Measurements from ENCODE around the gene TTC33.
"Not testable (repeated sequence)": the region's sequence is repeated elsewhere in the genome, so short reads cannot be mapped to it uniquely, and the experiment has no call there.

Gene TTC33

DNA sequence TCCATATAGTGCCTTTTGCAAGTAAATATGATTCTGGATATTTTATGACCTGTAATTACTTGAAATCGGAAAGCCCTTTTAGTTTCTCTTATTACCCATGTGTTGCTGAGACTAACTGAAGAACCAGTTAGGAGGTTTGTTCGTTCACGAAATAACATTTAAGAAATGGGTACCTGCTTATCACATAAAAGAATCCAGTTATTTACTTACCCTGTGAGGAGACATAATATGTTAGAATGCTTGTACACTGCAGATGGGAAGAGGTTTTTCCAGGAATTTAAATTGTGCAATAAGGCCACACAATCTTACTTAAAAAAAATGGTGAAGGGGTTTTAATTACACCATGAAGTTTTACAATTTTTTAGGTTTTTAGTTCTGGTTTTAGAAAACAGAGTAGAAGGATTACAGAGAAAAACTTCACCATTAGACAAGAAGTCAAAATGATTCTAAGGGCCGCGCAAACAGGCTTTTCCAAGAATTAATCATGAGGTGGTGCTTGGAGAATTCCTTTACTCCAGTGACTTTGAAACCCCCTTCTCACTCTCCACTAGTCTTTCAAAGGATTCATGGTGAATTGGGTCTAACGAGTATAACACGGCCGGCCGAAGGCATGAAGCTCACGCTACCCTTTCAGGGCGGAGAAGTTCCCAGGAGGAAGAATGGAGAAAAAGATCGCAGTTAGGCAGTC is 77.2 kb downstream of the TTC33 start:
- DNase-seq, result no peak

DNA sequence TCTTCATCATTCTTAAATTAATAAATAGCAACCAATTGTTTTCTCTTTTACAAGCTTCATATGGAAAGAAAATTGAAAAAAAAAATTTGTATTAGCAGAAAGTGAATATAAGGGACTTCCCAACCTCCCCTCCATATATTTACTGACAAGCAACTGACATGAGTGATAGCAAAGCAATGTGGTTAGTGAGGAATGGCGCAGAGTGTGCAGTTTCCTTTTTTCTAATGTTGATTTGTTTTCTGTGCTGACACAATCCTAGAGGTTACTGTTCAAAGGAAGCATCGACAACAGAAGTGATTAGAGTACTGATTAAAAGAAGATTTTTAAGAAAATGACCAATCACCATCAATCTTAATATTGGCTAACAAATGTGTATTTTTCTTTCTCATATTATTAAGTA is 77.7 kb downstream of the TTC33 start:
- DNase-seq, result no peak

DNA sequence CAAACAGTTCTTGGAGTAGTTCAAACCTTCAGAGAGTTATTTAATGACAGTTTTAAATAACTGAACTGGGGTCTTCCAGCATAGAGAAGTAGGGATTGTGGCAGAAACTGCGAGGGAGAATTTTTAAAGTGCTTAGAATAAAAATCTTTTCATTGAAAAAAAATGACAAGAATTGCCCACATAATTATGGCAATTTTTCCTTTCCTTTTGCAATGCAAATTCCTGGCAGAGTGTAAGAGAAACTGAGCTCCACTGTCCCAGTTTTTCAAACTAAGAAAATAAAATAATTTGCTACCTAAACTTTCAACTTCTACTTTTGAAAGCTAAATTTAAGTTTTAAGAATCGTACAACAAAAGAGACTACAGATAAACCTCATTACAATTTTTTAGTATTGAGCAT is 78.3 kb downstream of the TTC33 start:
- no peak for DNase-seq

GRCh38 chr5:40676613-40677343 is 79.0 kb downstream of the TTC33 start:
- DNase-seq, result no peak

DNA sequence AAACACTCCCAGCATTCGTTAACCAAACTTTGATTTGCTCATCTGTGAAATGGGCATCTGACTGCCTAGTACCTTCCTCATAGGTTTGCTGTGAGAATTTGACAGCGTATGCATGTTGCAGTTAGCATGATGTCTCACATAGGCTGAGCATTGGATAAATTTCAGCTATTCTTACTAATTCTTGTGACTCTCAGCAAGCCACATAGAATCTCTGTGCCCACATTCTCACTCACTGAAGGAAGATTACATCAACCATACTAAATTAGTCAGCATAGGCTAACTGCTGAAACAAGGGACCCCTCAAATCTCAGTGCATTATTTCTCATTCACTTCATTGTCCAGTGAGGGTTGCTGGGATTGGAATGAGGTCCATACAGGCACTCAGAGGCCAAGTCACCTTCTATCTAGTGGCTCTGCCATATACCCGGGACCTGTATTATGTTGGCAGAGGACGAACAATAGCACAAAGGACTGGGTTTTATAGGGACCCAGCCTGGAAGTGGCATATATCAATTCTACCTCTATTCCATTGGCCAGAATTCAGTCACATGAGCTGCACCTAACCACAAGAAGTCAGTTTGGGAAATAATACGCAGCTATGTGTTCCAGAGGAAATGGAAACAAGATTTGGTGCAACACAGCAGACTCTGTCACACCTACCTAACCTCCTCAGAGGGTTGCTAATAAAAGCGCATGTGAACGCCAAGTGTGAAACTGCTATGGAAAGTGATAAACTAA is 80.2 kb downstream of the TTC33 start:
- no peak for DNase-seq

GRCh38 chr5:40674661-40675235 is 81.0 kb downstream of the TTC33 start:
- no peak for DNase-seq

- no peak for DNase-seq
Observed at GRCh38 chr5:40672425-40672824, 83.3 kb downstream of the TTC33 start.

DNA sequence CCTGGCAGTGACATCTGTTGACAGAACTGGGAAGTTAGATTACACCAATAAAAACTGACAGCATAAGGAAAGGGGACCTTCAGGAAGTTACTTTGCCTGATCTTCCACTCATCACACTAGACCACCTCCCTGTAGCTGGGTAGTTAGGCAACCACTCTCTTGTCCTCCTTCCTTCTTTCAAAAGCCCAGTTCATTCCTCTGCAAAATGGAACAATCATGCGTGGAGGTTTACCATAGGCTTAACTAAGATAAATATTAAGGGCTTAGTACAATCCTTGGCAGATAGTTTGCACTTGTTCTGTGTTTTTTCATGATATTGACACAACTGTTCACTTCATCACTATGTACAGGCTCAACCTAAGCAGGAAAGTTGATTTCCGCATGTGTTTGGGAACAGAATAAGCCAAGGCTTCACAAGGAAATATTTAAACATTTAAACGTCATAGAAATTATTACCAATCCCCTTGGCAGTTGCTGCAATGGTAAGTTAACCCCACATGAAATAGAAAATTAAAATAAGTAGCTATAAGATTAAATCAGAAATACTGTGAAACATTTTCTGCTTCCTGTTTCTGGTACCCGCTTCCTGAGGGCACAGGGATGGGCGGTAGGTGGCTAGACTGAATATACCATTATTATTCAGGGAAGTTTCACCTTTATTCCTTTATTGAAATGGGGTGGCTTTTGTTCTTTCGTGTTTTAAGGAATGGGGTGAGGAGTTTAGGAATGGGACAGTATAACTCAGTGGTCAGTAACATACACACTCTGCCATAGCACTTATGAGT is 86.0 kb downstream of the TTC33 start:
- DNase-seq, result no peak

GRCh38 chr5:40667161-40667663 is 88.5 kb downstream of the TTC33 start:
- DNase-seq, result no peak

GRCh38 chr5:40666657-40667056 is 89.1 kb downstream of the TTC33 start:
- DNase-seq, result no peak

GRCh38 chr5:40665635-40666298 is 90.0 kb downstream of the TTC33 start:
- no peak for DNase-seq

DNA sequence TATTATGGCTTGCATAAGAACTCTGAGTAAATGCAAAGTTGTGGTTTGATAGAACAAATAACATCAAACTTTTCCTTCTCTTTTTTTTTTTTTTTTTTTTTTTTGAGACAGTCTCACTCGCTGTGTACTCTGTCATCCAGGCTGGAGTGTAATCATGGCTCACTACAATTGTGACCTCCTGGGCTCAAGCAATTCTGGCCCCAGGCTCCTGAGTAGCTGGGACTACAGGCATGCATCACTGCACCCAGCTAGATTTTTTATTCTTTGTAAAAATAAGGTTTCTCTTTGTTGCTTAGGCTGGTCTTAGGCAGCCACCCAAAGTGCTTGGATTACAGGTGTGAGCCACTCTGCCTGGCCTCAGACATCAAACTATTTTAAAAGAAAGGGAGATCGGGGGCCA is 95.0 kb downstream of the TTC33 start:
- DNase-seq, result no peak

GRCh38 chr5:40656766-40657165 is 99.0 kb downstream of the TTC33 start:
- no peak for DNase-seq

GRCh38 chr5:40656091-40656490 is 99.7 kb downstream of the TTC33 start:
- not testable (repeated sequence) for DNase-seq

- DNase-seq, result no peak
Observed at GRCh38 chr5:40655138-40655537, 100.6 kb downstream of the TTC33 start.

DNA sequence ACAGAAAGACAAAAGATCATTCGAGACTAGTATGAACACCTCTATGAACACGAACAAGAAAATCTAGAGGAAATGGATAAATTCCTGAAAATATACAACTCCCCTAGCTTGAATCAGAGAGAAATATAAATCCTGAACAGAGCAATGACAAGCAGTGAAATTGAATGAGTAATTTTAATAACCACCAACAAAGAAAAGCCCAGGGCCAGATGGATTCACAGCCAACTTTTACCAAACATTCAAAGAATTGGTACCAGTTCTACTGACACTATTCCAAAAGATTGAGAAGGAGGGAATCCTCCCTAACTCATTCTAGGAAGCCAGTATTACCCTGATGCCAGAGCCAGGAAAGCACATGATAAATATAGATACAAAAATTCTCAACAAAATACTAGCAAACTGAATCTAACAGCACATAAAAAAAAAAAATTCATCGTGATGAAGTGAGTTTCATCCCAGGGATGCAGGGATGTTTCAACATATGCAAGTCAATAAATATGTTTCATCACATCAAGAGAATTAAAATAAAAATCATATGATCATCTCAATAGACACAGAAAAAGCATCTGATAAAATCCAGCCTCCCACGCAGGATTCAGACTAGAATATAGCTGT is 101.3 kb downstream of the TTC33 start:
- DNase-seq, result no peak

- DNase-seq, result no peak
Observed at GRCh38 chr5:40653221-40654022, 102.3 kb downstream of the TTC33 start.

DNA sequence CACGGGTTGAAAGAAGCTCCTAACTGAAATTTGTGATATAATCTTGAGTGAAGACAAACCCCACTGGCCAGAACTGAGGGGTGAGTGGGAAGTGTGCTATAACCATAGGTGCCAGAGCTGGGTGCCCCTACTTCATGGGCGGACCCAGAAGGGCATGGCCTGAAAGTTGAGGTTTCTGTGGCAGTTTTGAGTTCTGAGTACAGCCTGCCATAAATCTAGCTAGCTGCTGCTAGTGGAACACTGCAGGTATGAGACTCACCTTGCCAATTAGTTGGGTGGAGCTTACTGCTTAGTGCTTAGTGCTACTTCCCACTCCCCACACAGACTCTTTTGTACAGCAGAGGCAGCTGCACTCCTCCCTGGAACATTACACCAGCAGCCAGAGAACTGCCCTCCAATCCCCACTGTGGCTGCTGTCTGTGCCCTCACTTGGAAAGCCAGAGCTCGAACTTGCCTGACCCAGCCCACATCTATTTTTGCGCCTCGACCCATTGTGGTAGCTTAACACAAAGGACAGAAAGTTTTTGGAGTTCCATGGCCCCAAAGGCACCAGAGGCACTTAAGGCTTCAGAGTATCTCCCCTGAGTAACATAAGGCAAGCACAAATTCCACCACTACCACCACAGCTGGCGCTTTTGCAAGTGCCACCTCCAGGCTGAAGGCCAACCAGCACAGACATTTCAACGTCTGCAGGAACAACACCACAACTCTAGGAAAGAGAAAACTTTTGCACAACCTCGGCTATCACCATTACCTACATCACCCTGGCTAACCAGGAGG is 103.1 kb downstream of the TTC33 start:
- DNase-seq, result no peak

DNA sequence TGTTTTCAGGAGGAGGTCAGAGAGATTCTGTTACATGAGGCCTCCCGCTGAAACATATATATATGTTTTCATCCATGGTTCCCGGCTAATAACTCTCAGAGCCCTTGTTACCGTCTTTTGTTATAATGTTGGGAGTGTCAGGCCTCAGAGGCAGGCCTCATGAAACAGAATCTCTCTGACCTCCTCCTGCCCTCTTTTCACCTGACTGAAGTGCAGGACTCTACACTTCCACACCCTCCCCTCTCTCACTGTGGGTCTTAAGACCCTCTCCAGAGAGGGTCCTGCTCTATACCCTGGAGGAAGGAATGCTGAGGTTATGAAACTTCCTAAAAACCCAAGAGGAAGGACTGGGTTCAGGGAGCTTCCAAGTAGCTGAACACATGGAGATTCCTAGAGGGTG is 104.6 kb downstream of the TTC33 start:
- no peak for DNase-seq
